ENCODE data around the gene MAP3K14. TPM values are rescaled to one million over a fixed set of nuclear protein-coding genes. Genes with fewer than 3 reads are reported as not detected.

Gene MAP3K14
- total RNA-seq, 1 donor from 2014 or later: 27.8 TPM

DNA sequence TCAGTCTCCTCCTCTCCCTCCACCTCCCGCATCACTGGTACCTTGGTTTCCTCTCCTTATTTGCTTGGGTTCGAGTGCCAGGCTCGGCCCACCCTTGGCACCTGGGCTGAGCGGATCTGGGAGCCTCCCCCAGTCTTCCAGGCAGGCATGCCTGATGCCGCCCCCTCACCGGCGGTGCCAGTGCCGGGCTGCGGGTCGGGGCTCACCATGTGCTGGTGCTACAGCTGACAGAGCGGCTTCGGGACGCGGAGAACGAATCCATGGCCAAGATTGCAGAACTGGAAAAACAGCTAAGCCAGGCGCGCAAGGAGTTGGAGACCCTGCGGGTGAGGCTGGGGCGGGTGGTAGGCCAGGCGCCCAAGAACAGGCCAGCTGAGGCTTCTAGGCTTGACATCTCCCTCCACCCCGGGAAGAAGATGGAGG, 75.9 kb downstream of the MAP3K14 start:
- intact Hi-C loops (cut with micrococcal nuclease): no loop called here

DNA sequence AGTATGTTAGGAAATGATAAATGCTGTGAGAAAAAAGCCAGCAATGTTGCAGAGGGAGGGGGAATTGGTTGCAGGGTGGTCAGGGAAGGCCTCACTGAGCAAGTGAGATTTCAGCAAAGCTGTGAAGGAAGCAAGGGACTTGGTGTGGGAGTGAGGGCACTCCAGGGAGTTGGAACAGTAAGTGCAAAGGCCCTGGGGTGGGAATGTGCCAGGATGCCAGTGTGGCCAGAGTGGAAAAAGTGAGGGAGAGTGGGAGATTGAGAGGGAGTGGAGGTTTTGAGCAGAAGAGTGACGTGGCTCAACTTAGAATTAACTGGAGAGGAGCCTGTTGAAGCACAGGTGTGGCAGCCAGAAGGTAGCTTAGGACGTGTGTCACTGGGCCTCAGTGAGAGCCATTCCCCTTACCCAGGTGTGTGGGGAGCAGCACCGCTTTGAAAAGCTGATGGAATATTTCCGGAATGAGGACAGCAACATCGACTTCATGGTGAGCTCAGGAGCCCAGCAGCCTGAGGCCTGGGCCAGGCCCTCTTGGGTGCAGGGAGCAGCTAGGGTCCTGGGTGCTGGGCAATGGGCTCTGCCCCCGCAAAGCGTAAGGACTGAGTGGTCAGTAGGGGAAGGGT, 78.6 kb downstream of the MAP3K14 start:
- intact Hi-C loops (cut with micrococcal nuclease): no loop called here

- intact Hi-C loops (cut with micrococcal nuclease): no loop called here
These were observed 79.1 kb downstream of the MAP3K14 start for GRCh38 chr17:45237686-45238085.

GRCh38 chr17:45236282-45236606, 80.6 kb downstream of the MAP3K14 start:
- intact Hi-C loops (cut with micrococcal nuclease): no loop called here

DNA sequence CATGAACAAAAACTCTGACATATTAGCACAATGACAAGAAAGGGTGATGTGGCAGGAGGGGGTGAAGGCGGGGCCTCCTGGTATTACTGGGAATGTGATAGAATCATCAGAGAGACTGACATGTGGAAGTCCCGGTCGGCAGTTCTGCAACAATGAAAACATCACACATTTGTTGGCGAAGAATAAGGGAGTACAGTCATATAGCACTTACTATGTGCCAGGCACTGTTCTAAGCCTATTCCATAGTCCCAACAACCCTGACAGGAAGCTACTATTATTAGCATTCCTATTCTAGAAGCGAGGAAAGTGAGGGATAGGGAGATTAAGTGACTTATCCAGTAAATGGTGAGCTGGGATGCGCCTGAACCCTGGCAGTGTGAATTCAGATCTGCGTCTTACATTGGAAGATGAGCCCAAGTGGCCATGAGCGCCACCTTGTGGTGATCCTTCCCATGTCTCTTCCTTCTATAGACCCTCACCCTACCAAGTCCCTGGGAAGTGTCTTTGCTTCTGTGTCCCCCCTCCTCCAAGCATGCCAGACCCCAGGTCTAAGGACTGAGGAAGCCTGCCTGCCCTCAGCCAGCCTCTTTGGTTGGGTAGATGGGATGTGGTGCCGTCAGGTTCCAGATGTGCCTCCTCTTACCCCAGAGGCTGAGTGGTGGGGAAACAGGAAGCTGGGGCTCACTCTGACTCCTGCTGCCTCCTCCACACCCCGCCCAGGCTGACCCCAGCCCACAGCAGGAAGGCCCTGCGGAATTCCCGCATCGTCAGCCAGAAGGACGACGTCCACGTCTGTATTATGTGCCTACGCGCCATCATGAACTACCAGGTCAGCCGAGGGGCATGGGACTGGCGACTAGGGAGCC, 81.2 kb downstream of the MAP3K14 start:
- intact Hi-C loops (cut with micrococcal nuclease): loop anchor here (1.0 kb wide), 1 partner anchor 16 kb away; no protein-coding TSS in a partner anchor

DNA sequence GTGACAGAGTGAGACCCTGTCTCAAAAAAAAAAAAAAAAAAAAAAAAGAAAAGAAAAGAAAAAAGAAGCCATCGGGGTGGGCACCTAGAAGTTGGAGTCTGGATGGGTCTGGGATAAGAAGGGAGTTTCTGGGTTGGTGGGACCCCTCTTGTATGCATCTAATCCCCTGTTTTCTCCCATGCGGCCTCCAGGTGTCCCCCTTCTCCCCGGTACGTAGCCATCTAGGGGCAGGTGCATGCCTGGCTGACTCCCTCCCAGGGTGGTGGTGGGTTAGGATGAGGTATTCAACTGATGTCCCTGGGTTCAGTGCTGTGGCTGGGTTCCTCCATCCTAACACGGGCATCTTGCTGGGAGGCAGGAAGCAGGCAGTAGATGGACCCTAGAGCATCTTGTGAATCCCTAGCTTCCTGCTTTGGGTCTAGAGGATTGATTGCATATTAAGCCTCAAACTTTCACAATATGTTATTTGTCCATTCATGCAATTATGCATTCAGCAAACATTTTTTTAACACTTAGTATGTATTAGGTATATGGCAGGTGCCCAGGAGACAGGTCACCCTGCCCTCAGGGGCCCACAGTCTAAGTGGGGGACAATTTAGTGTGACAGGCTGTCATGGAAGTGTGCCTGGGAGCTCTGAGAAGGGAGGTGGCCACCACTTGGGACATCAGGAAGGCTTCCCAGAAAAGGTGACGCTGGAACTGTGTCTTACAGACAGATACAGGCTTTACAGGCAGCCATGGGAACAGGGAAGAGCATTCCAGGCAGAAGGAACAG, 82.0 kb downstream of the MAP3K14 start:
- intact Hi-C loops (cut with micrococcal nuclease): loop anchor here (1.0 kb wide), 1 partner anchor 16 kb away; no protein-coding TSS in a partner anchor

GRCh38 chr17:45233423-45233924, 83.3 kb downstream of the MAP3K14 start:
- intact Hi-C loops (cut with micrococcal nuclease): no loop called here

DNA sequence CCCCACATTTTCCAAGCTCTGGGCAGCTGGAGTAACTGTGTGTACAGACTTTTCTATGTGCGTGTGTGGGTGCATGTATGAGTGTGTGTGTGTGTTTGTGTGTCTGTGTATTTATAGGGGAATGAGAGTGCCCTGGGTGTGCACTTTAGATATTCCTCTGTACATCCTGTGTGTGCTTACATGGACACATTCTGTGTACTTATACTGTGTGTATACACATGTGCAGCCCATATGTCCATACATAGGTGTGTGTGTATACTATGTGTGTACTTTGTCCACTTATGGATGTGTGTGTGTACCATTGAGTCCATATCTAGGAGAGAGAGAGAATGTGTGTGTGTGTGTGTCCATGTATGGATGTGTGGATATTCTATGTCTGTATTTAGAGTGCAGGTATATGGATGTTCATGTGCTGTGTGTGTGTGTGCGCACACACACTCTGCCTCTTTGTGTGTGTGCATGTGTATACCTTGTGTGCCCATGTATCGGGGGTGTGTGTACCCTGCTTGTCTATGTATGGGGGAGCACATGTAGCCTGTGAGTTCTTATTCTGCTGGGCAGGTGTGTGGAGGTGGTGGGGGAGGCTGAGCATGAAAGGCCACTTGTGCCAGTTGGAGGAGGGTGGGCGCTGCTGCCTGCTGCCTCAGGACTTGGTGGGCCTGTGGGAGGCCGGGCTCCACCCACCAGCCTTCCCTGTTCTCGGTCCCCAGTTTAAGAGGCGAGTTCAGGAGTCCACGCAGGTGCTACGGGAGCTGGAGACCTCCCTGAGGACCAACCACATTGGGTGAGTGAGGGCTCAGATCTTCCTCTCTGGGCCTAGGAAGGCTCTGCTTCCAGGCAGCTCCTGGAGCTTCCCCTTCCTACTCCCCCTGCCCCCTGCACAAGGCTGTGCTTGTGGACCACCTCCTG, 84.1 kb downstream of the MAP3K14 start:
- intact Hi-C loops (cut with micrococcal nuclease): no loop called here

DNA sequence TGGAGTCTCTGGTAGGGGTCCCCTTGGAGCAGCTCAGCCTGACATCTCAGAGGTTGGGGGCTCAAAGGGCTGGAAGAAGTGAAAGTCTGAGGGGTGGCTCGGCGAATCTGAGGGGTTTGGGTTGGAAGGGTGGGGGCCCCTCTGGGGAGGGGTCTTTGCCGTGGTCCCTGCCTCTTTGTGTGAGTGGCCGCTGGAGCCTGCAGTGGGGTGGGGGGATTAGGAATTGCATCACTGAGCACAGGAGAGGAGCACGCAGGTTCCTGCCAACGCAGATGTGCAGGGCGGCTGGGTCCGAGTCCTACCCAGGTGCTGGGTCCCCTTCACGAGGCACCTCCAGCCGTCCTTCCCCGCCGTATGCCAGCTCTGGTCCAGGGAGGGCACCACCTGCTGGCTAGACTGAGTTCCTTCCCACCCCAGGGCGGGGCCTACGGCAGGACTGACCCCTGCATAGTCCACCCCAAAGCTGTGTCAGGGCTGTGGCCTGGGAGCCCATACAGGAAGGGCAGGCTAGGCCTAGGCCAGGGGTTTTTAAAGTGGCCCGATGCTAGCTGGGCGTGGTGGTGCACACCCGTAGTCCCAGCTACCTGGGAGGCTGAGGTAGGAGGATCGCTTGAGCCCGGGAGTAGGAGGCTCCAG, 85.2 kb downstream of the MAP3K14 start:
- intact Hi-C loops (cut with micrococcal nuclease): no loop called here

DNA sequence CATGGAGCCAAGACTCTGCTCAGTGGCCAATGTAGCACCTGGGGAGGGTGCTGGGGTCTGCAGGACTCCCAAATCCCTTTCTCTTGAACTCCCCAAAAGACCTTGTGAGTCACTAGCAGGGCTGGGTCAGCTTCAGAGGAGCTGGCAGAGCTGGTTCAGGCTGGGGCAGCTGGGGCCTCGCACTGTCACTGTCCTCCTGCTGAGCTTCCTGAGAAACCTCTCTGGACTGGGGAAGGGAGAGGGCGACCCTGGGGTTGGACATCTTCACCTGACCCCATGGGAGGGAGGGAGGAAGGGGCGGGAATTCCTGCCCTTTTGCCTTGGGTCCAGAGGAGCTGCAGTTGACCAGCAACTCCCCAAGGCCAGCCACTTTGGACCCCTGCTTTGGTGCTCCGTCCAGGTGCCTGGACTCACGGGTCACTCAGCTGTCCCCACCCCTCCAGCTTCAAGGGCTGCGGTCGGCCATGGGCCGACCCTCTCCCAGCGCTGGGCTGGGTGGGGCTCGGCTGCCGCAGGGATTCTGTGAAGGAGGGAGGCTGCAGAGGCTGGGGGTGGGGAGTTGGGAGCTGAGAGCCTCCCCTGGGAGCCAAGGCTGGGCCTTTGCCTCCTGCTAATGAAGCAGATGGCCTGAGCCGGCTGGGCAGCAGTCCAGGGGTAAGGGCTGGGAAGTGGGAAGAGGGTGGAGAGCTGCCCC, 85.9 kb downstream of the MAP3K14 start:
- intact Hi-C loops (cut with micrococcal nuclease): no loop called here

GRCh38 chr17:45230410-45230786, 86.4 kb downstream of the MAP3K14 start:
- intact Hi-C loops (cut with micrococcal nuclease): no loop called here

DNA sequence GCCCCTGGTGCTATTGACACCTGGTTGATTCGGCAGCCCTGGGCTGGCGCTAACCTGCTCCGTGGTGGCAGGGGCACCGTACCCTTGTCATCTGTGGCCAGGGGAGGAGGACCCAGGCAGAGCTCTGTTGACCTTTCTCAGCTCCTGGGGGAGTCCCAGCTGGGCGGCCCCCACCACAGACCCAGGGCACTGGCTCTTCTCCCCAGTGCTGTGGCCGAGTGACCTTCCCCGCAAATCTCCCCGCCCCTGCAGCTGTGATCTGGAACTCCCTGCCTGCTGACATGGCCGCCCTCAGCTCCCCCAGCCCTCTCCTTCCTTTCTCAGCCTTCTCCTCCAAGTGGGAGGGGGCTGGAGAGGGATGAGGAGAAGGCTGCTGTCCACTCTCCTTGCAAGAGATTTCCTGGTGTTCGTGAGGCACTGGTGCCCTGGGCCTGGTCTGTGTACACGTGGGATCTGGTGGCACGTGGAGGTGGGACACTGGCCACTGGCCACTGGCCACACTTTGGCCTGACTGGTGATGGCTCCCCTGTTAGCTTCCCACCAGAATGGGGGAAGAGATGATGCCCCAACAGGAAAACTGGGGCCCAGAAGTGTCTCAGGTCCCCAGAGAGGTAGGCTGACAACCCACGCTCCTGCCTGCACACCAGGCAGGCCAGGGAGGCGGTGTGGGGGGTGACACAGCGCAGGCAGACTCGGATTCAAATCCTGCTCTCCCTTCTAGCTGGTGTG, 87.0 kb downstream of the MAP3K14 start:
- intact Hi-C loops (cut with micrococcal nuclease): loop anchor here (1.0 kb wide), 2 partner anchors 9 to 87 kb away; partner anchors contain the start of genes FMNL1 and MAP3K14

DNA sequence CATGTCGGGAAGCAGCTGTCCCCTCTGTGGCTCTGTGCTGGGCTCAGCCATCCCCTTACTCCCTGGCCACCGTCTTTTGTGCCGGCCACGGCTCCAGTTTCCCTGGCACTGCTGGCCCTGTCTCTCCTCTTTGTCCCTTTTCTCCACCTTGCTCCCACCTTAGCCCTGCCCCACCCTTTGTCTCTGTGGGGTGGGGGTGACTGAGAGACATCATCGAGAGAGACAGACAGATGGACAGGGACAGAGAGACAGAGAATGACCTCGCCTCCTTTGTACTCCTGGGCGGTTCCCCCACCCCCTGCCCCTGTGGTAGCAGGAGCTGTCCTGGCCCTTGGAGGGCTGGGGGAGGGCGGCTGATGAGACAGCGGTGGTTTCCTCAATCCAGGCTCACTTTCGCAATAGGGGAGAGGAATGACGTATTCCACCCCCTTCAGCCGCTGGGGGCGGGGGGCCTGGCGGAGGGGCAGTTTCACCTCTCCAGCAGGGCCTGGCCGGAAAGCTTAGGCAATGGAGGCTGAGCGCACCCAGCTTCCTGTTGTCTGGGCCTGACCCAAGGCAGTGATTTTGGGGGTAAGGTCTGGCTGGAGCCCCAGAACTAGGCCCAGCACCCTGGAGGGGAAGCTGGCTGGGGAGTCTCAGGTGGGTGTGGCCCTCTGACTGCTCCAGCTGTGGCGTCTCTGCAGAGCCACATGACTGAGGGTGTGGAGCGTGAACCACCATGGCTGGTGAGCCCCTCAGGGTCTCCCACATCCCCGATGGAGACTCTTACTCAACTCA, 87.9 kb downstream of the MAP3K14 start:
- intact Hi-C loops (cut with micrococcal nuclease): loop anchor here (1.0 kb wide), 2 partner anchors 8 to 88 kb away; partner anchors contain the start of genes FMNL1 and MAP3K14

DNA sequence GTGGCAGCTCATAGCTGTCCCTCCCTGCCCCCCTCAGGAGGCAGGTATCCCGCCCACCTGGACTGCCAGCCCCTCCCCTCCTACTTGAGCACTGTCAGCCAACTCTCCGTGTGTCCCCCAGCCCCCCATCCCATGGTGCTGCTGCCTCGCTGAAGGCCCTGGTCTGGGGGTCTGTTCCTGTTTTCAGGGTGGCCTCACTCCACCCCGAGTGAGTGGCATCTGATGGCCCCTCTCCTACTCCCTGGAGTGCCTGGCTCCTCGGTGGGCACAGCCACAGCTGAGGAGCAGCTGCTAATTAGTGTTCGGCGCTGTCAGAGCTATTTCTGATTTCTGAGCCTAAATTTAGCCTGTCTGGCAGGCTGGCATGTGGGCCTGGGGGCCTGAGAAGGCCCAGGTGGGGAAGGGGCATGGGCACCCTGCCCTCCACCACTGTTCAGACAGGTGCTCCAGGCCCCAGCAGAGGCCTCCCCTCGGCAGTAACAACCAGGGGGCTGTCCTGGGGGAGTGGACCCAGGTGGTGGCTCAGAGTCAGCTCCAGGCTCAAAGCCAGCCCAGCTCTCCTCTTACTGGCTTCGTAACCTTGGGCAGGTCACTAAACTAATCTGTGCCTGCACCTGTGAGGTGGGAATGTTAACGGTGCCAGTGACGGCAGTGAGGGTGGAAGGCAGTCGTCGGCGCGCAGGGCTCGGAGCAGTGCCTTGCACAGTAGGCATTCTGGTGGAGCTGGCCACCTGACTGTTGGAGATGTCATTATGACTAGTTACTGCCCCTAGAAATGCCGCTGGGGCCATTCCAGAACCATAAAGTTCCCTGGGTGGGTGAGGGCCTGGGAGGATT, 88.7 kb downstream of the MAP3K14 start:
- intact Hi-C loops (cut with micrococcal nuclease): loop anchor here (2.0 kb wide), 1 partner anchor 67 kb away; the partner anchor contains the start of gene HEXIM2

- intact Hi-C loops (cut with micrococcal nuclease): loop anchor here (2.0 kb wide), 1 partner anchor 67 kb away; the partner anchor contains the start of gene HEXIM2
These were observed 89.5 kb downstream of the MAP3K14 start for GRCh38 chr17:45227101-45227925.

DNA sequence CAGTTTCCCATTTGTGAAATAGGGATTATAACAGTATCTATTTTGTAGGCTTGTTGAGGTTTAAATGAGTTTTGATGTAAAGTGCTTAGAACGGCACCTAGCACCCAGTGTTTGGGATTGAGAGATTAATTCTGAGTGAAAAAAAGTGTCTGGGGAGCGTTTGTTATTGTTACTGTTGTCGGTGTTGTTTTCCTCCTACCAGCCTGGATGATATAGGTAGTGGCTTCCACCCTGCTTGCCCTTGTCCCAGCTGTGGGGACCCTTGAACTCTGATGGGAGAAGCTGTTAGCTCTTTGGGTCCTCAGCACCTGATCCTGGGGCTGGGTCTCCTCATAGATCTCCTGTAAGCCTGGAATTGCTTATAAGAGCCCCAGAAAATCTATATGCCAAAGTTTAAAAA, 90.2 kb downstream of the MAP3K14 start:
- intact Hi-C loops (cut with micrococcal nuclease): loop anchor here (1.0 to 2.0 kb wide), 3 partner anchors 21 to 78 kb away; partner anchors contain the start of genes HEXIM1 and HEXIM2

Data from T-helper 2 cell treated with Interferon-gamma antibody and Interleukin-4, amounts not matched to agents 100 ng/mL and 5 ng/mL, for 36 hours (primary cell).